Measurements from ENCODE around the gene KIRREL3. TPM values are rescaled to one million over a fixed set of nuclear protein-coding genes. Genes with fewer than 3 reads are reported as not detected.

KIRREL3 gene
- total RNA-seq, 1 experiment from 2014 or later = 1.4 TPM

- no peak for DNase-seq (ENCODE audit: low spot score)
These were observed 170.3 kb downstream of the KIRREL3 start for GRCh38 chr11:126830216-126830806.

DNA sequence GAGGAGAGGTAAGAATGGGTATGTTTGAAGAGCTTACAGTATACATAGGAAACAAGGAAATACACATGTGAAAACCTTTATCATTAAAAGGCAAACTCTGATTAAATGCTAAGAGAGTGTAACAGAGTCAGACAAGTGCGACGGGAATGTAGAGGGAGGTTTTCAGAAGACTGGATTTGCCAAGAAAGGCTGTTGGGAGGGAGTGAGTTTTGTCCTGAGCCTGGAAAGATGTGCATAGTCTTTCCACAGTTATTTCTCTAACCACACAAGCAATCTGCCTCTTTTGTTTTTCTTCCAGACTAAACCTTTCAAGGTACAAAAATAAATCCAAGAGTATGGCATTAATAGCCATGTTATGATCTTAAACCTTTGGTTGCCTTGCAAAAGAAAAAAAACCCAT, 170.9 kb downstream of the KIRREL3 start:
- no peak for DNase-seq (ENCODE audit: low spot score)

DNA sequence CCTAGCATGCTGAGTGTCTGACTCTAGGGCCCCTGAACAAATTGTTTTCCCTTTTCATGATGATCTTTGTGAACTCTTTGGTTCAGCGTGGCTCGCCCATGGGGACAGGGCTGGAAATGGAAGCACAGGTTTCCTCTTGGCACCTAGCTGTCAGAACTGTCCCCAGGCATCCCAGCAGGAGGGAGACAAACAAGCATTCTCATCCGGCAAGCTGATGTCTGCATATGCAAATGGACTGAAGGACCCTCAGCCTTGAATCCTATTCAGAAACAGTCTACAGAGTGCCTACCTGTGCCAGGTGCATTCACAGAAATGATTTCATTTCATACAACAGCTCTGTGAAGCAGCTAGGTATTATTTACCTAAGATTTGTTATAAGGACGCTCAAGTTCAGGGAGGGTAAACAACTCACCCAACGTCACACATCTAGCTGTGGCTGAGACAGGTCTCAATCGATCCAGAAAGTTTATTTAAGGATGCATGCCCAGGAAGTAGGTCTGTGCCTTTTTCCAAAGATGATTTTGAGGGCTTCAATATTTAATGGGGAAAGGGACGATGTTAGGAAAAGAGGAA, 176.4 kb downstream of the KIRREL3 start:
- DNase-seq (ENCODE audit: low spot score) = no peak

GRCh38 chr11:126823274-126823673, 177.3 kb downstream of the KIRREL3 start:
- no peak for DNase-seq (ENCODE audit: low spot score)

GRCh38 chr11:126821827-126822226, 178.7 kb downstream of the KIRREL3 start:
- no peak for DNase-seq (ENCODE audit: low spot score)

- DNase-seq (ENCODE audit: low spot score) = no peak
These were observed 181.4 kb downstream of the KIRREL3 start for GRCh38 chr11:126819194-126819593.

DNA sequence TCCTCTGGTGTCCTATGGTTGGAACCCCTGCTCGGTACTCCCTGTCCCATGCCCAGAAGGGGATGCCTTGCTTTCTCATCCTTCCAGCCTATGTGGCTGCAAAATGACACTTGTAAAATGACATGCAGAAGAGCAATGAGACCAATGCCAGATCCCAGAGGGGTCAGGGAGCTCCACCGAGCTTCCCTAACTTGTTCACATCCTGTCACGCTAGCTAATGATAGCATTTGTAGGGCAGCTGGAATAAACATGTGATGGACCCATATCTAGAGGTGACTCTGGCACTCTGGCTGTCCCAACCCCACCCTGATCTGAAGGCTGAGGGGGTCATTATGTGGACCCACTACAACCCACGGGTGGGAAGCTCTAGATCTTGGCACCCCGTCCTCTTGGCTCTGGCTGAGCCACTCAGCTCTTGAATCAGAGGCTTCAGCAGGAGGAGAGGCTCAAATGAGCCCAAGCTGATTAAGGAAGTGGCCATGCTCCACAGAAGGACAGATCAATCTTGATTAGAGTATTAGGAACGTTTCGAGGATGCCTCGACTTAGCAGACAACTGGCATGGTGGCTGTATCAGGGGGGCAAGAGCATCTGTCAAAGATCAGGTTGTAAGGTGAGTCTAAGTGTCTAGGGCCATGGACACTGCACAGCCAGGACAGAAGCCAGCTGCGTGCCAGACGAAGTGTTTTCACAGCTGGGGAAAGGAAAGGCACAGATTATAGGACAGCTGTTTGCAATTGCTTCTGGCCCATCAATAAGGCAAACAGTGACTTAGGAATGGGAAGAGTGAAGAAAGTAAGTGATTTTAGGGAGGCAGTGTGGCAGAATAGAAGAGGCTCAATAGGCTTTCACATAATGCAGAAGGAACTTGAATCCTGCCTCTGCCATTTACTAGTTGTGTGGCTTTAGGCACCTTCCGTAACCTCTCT, 182.8 kb downstream of the KIRREL3 start:
- no peak for DNase-seq (ENCODE audit: low spot score)

DNA sequence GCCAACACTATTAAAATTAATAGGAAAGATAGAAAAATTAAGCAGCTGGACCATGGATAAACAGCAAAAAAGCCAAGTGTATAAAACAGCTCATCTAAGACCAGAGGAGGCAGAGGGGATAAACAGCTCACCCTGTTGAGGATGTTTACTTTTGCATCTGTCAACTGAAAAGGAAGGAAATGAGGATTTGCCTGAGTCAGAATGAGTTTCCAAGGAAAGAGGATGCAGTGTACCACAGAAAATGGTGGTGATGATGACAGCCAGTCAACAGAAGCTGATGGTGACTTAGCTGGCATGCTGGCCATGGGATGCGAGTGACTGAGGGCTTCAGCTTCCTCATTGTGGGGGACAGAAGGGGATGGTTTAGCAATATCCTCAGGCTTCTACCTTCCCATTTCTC, 183.5 kb downstream of the KIRREL3 start:
- DNase-seq (ENCODE audit: low spot score) = peak; percentile 63

GRCh38 chr11:126816645-126817044, 183.9 kb downstream of the KIRREL3 start:
- DNase-seq (ENCODE audit: low spot score) = peak; percentile 16

GRCh38 chr11:126815111-126815510, 185.5 kb downstream of the KIRREL3 start:
- DNase-seq (ENCODE audit: low spot score) = peak; percentile 56

GRCh38 chr11:126810776-126811175, 189.8 kb downstream of the KIRREL3 start:
- DNase-seq (ENCODE audit: low spot score) = no peak

GRCh38 chr11:126809514-126810289, 190.9 kb downstream of the KIRREL3 start:
- DNase-seq (ENCODE audit: low spot score) = no peak

DNA sequence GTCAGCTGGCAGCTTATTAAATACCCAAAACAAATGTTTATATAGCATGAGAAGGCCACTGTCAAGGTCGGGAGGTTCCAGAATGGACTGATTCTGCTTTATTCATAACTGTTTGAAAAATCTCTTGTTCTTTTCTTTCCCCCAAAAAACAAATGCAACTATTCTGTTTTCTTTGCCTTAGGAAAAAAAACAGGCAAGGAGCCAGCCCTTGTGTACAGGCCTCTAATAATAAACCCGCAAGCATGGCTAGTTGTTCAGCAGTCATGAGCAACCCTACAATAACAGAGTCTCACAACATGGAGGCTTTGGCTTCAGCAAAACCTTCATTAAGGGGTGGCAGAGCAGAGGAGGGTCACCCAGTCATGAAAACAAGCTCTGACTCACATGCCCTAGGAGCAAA, 191.7 kb downstream of the KIRREL3 start:
- no peak for DNase-seq (ENCODE audit: low spot score)

DNA sequence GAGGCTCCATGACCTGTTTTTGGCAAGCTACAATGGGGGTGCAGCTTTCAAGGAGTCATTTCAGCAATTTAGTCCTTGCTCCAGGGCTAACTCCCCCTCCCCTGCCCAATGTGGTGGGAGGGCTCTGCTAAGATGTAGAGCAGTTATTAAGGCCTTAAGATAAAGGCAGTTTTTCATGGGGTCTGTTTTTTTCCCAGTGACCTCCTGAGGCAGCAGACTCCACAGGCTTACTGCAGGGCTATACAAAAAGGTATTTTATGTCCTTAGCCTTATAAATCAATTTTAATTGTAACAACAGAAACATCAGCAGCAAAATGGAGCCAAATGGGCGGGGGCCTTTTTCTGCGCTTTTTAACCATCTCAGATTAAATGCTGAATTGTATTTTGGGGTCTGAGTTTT, 192.3 kb downstream of the KIRREL3 start:
- DNase-seq (ENCODE audit: low spot score) = no peak

DNA sequence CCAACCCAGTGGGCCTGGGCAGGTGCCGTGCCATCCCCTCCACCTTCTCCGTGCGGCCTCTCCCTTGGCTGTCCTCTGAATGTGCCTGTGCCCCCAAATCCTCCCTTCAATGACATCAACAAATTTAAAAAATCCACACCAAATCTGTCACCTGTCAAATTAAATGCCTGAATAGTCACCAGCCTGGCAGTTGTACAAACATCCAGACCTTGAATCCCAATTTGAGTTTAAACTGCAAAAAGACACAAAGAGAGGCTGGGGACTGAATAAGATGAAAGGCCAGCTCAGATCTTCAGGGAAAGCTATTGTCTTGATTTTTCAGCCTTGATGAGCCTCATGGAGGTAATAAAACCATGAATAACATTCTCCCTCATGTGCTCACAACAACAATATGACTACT, 194.7 kb downstream of the KIRREL3 start:
- DNase-seq (ENCODE audit: low spot score) = no peak

- DNase-seq (ENCODE audit: low spot score) = no peak
These were observed 196.2 kb downstream of the KIRREL3 start for GRCh38 chr11:126804363-126804762.

- no peak for DNase-seq (ENCODE audit: low spot score)
These were observed 200.6 kb downstream of the KIRREL3 start for GRCh38 chr11:126800009-126800408.

DNA sequence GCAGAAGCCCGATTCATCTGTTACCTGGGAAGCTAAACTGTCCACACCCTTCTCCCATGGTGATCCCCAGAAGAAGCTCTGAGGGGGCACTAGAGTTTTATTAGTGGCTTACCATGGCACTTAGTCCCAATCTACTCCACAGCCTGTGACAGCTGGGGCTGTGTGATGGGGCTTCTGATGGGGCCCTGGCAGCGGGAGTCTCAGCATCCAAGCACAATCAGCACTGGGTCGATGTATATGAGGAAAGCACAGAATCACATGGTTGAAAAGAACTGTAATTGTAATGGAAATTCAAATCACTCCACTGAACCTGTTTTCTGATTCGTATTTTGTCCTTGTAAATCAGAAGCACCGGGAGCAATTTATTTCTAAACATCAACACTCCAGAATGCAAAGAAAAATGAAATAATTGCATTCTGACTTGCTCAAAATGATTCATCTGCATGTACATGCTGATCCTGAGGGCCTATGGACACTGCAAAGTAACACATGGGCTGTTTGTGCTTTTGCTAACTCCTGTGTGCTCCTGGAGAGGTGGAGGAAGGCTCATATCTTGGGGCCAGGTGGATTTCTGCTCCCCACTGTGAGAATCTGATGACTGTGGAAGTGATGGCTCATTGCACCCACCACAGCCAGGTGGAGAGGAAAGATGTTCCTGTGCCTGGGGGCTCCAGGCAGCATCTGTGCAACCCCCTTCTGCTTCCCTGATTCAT, 203.0 kb downstream of the KIRREL3 start:
- no peak for DNase-seq (ENCODE audit: low spot score)

DNA sequence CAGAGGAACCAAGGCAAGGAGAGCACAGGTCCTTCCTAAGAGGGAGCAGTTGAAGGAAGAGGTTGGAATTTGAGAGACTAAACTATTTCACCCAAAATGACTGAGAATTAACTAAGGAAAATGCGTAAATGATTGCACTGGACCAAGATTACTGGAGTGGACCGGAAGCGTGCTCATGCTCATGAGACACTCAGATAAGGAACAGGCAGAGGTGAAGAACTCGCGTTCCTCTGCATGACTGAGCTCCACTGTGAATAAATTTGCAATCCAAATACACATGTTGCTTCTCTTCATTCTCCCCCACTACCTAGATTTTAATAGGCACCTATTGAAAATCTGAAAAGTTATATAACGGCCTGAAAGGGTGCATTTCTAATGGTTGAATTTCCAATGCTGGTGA, 207.0 kb downstream of the KIRREL3 start:
- DNase-seq (ENCODE audit: low spot score) = no peak

DNA sequence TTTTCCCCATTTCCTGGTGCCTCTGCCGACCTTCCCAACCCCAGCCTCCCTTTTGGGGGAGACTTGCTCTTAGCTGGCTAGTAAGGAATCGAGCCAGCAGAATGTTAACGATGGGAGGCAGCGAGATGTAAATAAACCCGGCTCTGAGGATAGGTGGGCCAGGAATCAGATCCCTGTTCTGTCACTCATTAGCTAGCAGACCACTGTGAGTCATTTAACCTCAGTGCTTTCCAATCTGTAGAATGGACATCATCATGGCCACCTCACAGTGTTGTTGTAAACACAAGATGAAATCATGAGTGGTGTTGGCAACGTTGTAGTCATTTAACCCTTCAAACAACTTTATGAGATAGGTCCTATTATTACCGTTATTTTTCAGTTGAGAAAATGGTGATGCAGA, 208.6 kb downstream of the KIRREL3 start:
- no peak for DNase-seq (ENCODE audit: low spot score)

DNA sequence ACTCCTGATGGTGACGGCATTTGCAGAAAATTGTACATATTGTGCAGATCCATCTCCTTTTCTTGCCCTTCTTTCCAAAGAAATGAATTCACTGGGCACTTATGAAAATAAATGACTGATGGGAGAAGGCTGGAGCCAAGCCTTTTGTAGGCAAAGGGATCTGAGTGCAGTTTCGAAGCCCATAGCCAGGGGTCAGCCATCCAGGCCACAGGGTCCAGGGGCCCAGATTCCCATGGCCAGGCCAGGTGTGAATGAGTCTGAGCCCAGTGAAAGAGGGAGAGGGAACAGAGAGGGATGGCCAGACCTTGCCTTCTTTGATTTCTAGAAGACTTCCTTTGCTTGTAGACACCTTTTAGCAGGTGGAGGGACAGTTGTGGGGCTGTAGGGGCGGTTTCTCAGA, 209.1 kb downstream of the KIRREL3 start:
- DNase-seq (ENCODE audit: low spot score) = no peak

Data from A172 (cell line).